ENCODE measurements around the gene SIK3.

DNA sequence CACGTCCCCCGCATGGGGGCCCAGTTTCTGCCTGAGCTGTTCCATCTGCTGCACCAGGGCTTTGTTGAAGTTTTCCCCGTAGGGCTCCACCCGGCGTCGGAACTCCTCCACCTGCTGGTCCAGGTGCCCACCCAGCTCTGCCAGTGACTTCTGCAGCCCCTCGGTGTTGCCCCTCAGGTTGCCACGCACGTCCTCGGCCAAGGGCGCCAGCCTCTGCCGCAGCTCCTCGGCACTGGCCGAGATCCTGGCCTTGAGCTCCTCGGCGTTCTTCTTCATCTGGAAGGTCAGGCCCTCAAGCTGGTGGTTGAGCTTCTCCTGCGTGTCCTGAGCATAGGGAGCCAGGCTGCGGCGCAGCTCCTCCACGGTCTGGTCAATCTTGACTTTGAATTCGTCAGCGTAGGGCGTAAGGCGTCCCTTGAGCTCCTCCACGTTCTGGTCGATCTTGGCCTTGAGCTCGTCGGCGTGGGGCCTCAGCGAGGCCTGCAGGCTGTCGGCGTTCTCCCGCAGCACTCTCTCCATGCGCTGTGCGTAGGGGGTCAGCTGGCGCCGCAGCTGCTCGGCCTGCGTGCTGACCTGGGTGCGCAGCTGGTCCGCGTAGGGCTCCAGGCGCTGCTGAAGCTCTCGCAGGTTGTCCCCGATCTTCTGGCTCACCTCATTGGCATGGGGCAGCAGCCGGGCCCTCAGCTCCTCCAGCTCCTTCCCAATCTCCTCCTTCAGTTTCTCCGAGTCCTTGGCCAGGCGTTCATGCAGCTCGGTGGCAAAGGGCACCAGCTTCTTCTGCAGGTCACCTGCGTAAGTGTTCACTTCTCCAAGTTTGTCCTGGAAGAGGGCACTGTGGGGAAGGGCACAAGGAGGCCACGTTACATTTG lies 276.9 kb downstream of the SIK3 start:
- TF ChIP-seq POLR2A (IDR thresholded peaks at IDR 0.05), result no peak
- TF ChIP-seq, protein P1, sequence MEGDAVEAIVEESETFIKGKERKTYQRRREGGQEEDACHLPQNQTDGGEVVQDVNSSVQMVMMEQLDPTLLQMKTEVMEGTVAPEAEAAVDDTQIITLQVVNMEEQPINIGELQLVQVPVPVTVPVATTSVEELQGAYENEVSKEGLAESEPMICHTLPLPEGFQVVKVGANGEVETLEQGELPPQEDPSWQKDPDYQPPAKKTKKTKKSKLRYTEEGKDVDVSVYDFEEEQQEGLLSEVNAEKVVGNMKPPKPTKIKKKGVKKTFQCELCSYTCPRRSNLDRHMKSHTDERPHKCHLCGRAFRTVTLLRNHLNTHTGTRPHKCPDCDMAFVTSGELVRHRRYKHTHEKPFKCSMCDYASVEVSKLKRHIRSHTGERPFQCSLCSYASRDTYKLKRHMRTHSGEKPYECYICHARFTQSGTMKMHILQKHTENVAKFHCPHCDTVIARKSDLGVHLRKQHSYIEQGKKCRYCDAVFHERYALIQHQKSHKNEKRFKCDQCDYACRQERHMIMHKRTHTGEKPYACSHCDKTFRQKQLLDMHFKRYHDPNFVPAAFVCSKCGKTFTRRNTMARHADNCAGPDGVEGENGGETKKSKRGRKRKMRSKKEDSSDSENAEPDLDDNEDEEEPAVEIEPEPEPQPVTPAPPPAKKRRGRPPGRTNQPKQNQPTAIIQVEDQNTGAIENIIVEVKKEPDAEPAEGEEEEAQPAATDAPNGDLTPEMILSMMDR (IDR thresholded peaks at IDR 0.05), result no peak
